HG03159 (cell line): ENCODE measurements around the gene MDGA2.
"Not testable (repeated sequence)": the region's sequence is repeated elsewhere in the genome, so short reads cannot be mapped to it uniquely, and the experiment has no call there.

Source experiments
- ATAC-seq: cut with Tn5 transposase; IDR thresholded peaks from one replicate; pipeline ENCODE4 v1.9.1; 2021; ENCODE audit warnings: mild to moderate bottlenecking, moderate library complexity; ENCODE audit not compliant: unreplicated experiment

Gene MDGA2

GRCh38 chr14:47246367-47246766, 429.0 kb downstream of the MDGA2 start:
- ATAC-seq, result no peak

- ATAC-seq, result not testable (repeated sequence)
Measured at GRCh38 chr14:47242579-47242978, 432.8 kb downstream of the MDGA2 start.

GRCh38 chr14:47240748-47241437, 434.5 kb downstream of the MDGA2 start:
- ATAC-seq, result no peak

- no peak for ATAC-seq
Measured at GRCh38 chr14:47235619-47236018, 439.8 kb downstream of the MDGA2 start.

GRCh38 chr14:47226877-47227520, 448.4 kb downstream of the MDGA2 start:
- no peak for ATAC-seq

- no peak for ATAC-seq
Measured at GRCh38 chr14:47223656-47224055, 451.7 kb downstream of the MDGA2 start.

- ATAC-seq, result no peak
Measured at GRCh38 chr14:47220096-47220495, 455.3 kb downstream of the MDGA2 start.

- ATAC-seq, result no peak
Measured at GRCh38 chr14:47211263-47211662, 464.1 kb downstream of the MDGA2 start.

- no peak for ATAC-seq
Measured at GRCh38 chr14:47210099-47210498, 465.3 kb downstream of the MDGA2 start.

GRCh38 chr14:47208434-47208833, 467.0 kb downstream of the MDGA2 start:
- no peak for ATAC-seq

GRCh38 chr14:47207617-47208016, 467.8 kb downstream of the MDGA2 start:
- no peak for ATAC-seq

GRCh38 chr14:47200740-47201139, 474.7 kb downstream of the MDGA2 start:
- ATAC-seq, result no peak

- no peak for ATAC-seq
Measured at GRCh38 chr14:47195582-47195981, 479.8 kb downstream of the MDGA2 start.

GRCh38 chr14:47194055-47194454, 481.4 kb downstream of the MDGA2 start:
- ATAC-seq, result no peak

GRCh38 chr14:47192203-47192602, 483.2 kb downstream of the MDGA2 start:
- ATAC-seq, result not testable (repeated sequence)

GRCh38 chr14:47191700-47192099, 483.7 kb downstream of the MDGA2 start:
- no peak for ATAC-seq

- no peak for ATAC-seq
Measured at GRCh38 chr14:47189911-47190484, 485.4 kb downstream of the MDGA2 start.

- ATAC-seq, result no peak
Measured at GRCh38 chr14:47186486-47186885, 488.9 kb downstream of the MDGA2 start.

GRCh38 chr14:47179906-47180305, 495.5 kb downstream of the MDGA2 start:
- no peak for ATAC-seq

GRCh38 chr14:47171896-47172295, 503.5 kb downstream of the MDGA2 start:
- ATAC-seq, result not testable (repeated sequence)

GRCh38 chr14:47167402-47167801, 508.0 kb downstream of the MDGA2 start:
- no peak for ATAC-seq

- no peak for ATAC-seq
Measured at GRCh38 chr14:47155395-47155794, 520.0 kb downstream of the MDGA2 start.
